ENCODE data around the gene PTPRM.

PTPRM gene

DNA sequence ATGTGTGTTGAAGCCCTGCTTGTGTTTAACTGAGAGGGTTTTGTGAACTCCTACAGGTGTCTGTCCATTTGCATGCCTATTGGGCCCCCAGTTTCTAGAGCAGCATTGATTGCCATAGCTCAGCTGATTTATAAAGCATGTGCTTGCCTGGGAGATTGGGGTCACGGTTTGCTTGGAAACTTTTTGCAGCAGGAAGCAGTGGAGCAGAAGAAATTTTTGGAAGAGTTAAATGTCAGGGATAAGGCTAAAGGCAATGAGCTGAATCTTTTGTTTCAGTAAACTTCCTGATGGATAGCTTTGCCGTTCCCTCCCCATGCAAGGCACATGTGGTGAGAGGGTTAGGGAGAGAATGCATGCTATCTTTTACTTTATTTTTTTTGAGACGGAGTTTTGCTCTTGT lies 102.2 kb downstream of the PTPRM start:
- no peak for TF ChIP-seq POLR2A (IDR thresholded peaks at IDR 0.05; ENCODE audit: low read depth, low read length)
- TF ChIP-seq TAF1 (IDR thresholded peaks at IDR 0.05; ENCODE audit: low read depth, low read length): no peak
- TF ChIP-seq SPI1 (IDR thresholded peaks at IDR 0.05; ENCODE audit: low read depth, low read length): no peak
- no peak for TF ChIP-seq PAX5 (IDR thresholded peaks at IDR 0.05; ENCODE audit: insufficient read depth, low read length, severe bottlenecking)
- no peak for TF ChIP-seq POU2F2 (IDR thresholded peaks at IDR 0.05; ENCODE audit: low read depth, low read length)
- TF ChIP-seq POLR2AphosphoS5 (IDR thresholded peaks at IDR 0.05; ENCODE audit: low read depth, low read length): no peak
- no peak for FAIRE-seq
- no peak for DNase-seq (ENCODE audit: insufficient read length, low spot score)

DNA sequence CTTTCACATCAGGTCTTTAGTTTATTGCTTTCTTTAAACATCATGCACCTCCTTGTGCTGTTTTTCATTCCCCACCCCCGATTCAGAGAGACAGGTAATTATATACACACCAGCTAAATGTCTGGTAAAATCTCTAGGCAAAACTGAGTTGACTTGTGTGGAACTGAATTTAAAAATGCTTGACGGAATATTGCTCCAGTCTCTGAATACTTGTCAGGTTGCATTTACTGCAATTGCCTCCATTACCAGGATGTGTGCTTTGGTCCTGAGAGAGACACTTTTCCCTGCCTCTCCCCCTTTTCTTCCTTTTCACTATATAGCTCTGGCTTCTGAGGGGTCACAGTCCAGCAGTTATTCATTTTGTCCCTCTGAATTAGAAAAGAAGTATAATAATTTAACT lies 104.0 kb downstream of the PTPRM start:
- DNase-seq (ENCODE audit: insufficient read length, low spot score) (no peak), FAIRE-seq (no peak)
- TF ChIP-seq POLR2AphosphoS5 (IDR thresholded peaks at IDR 0.05; ENCODE audit: low read depth, low read length): no peak
- no peak for TF ChIP-seq TAF1 (IDR thresholded peaks at IDR 0.05; ENCODE audit: low read depth, low read length)
- no peak for TF ChIP-seq POLR2A (IDR thresholded peaks at IDR 0.05; ENCODE audit: low read depth, low read length)
- no peak for TF ChIP-seq POU2F2 (IDR thresholded peaks at IDR 0.05; ENCODE audit: low read depth, low read length)
- TF ChIP-seq PAX5 (IDR thresholded peaks at IDR 0.05; ENCODE audit: insufficient read depth, low read length, severe bottlenecking): no peak
- no peak for TF ChIP-seq SPI1 (IDR thresholded peaks at IDR 0.05; ENCODE audit: low read depth, low read length)

GRCh38 chr18:7676253-7676873 lies 109.2 kb downstream of the PTPRM start:
- no peak for TF ChIP-seq POLR2A (IDR thresholded peaks at IDR 0.05; ENCODE audit: low read depth, low read length)
- no peak for TF ChIP-seq SPI1 (IDR thresholded peaks at IDR 0.05; ENCODE audit: low read depth, low read length)
- no peak for TF ChIP-seq PAX5 (IDR thresholded peaks at IDR 0.05; ENCODE audit: insufficient read depth, low read length, severe bottlenecking)
- TF ChIP-seq TAF1 (IDR thresholded peaks at IDR 0.05; ENCODE audit: low read depth, low read length): no peak
- no peak for TF ChIP-seq POU2F2 (IDR thresholded peaks at IDR 0.05; ENCODE audit: low read depth, low read length)
- TF ChIP-seq POLR2AphosphoS5 (IDR thresholded peaks at IDR 0.05; ENCODE audit: low read depth, low read length): no peak
- FAIRE-seq (no peak), DNase-seq (ENCODE audit: insufficient read length, low spot score) (no peak)

- DNase-seq (ENCODE audit: insufficient read length, low spot score) (no peak), FAIRE-seq (no peak)
- TF ChIP-seq POU2F2 (IDR thresholded peaks at IDR 0.05; ENCODE audit: low read depth, low read length) (no peak), PAX5 (IDR thresholded peaks at IDR 0.05; ENCODE audit: insufficient read depth, low read length, severe bottlenecking) (no peak), SPI1 (IDR thresholded peaks at IDR 0.05; ENCODE audit: low read depth, low read length) (no peak), POLR2A (IDR thresholded peaks at IDR 0.05; ENCODE audit: low read depth, low read length) (no peak), TAF1 (IDR thresholded peaks at IDR 0.05; ENCODE audit: low read depth, low read length) (no peak), POLR2AphosphoS5 (IDR thresholded peaks at IDR 0.05; ENCODE audit: low read depth, low read length) (no peak)
Measured at GRCh38 chr18:7677001-7677400, 109.9 kb downstream of the PTPRM start.

DNA sequence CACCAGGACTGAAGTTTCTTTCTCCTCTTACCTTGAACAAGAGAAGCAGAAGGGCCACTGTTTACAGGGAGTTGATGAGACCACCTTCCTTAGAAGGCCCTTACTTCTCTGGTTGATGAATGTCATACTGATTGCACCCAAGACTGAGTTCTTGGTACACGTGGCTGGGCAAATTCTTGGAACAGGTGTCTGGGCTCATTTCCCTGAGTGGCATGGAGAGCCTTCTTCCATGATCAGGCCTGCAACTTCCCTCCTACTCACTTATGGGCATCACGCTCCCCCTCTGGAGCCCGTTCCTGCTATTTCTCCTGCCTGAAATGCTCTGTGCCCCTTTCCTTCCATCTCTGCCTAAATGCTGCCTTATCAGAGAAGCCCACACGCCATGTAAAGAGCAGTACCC lies 110.3 kb downstream of the PTPRM start:
- FAIRE-seq: no peak
- TF ChIP-seq POU2F2 (IDR thresholded peaks at IDR 0.05; ENCODE audit: low read depth, low read length) (no peak), SPI1 (IDR thresholded peaks at IDR 0.05; ENCODE audit: low read depth, low read length) (no peak), PAX5 (IDR thresholded peaks at IDR 0.05; ENCODE audit: insufficient read depth, low read length, severe bottlenecking) (no peak), POLR2A (IDR thresholded peaks at IDR 0.05; ENCODE audit: low read depth, low read length) (no peak)
- DNase-seq (ENCODE audit: insufficient read length, low spot score): no peak

GRCh38 chr18:7678389-7678788 lies 111.3 kb downstream of the PTPRM start:
- DNase-seq (ENCODE audit: insufficient read length, low spot score) (no peak), FAIRE-seq (no peak)
- TF ChIP-seq POU2F2 (IDR thresholded peaks at IDR 0.05; ENCODE audit: low read depth, low read length) (no peak), POLR2A (IDR thresholded peaks at IDR 0.05; ENCODE audit: low read depth, low read length) (no peak), TAF1 (IDR thresholded peaks at IDR 0.05; ENCODE audit: low read depth, low read length) (no peak), PAX5 (IDR thresholded peaks at IDR 0.05; ENCODE audit: insufficient read depth, low read length, severe bottlenecking) (no peak), POLR2AphosphoS5 (IDR thresholded peaks at IDR 0.05; ENCODE audit: low read depth, low read length) (no peak), SPI1 (IDR thresholded peaks at IDR 0.05; ENCODE audit: low read depth, low read length) (no peak)

GRCh38 chr18:7678801-7679200 lies 111.7 kb downstream of the PTPRM start:
- DNase-seq (ENCODE audit: insufficient read length, low spot score): no peak
- no peak for TF ChIP-seq TAF1 (IDR thresholded peaks at IDR 0.05; ENCODE audit: low read depth, low read length)
- TF ChIP-seq PAX5 (IDR thresholded peaks at IDR 0.05; ENCODE audit: insufficient read depth, low read length, severe bottlenecking): no peak
- TF ChIP-seq POLR2AphosphoS5 (IDR thresholded peaks at IDR 0.05; ENCODE audit: low read depth, low read length): no peak
- TF ChIP-seq POU2F2 (IDR thresholded peaks at IDR 0.05; ENCODE audit: low read depth, low read length): no peak
- no peak for TF ChIP-seq POLR2A (IDR thresholded peaks at IDR 0.05; ENCODE audit: low read depth, low read length)
- no peak for TF ChIP-seq SPI1 (IDR thresholded peaks at IDR 0.05; ENCODE audit: low read depth, low read length)

DNA sequence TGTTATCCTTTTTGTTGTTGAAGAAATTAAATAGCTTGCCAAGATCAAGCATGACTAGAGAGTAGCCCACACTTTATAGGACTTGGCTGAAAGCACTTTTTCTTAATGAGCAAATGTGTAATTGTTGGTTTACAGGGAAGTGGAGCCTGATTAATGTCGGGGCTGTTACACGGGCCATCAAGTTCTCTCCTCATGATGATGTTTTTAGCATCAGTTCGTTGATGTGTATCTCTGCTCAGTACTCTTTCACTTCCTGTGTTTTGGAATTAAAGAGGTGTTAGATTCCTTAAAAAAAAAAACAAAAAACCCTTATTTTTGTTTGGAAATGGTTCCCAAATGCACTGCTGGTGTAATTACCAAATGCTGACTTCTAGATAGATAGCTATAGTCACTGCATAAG lies 114.2 kb downstream of the PTPRM start:
- no peak for FAIRE-seq
- no peak for TF ChIP-seq POLR2AphosphoS5 (IDR thresholded peaks at IDR 0.05; ENCODE audit: low read depth, low read length)
- no peak for TF ChIP-seq POLR2A (IDR thresholded peaks at IDR 0.05; ENCODE audit: low read depth, low read length)
- TF ChIP-seq TAF1 (IDR thresholded peaks at IDR 0.05; ENCODE audit: low read depth, low read length): no peak
- no peak for TF ChIP-seq SPI1 (IDR thresholded peaks at IDR 0.05; ENCODE audit: low read depth, low read length)
- no peak for TF ChIP-seq PAX5 (IDR thresholded peaks at IDR 0.05; ENCODE audit: insufficient read depth, low read length, severe bottlenecking)
- TF ChIP-seq POU2F2 (IDR thresholded peaks at IDR 0.05; ENCODE audit: low read depth, low read length): no peak

More at GRCh38 chr18:7678801-7679200, 111.7 kb downstream of the PTPRM start:
- no peak for FAIRE-seq

GRCh38 chr18:7682321-7682720 lies 115.2 kb downstream of the PTPRM start:
- TF ChIP-seq PAX5 (IDR thresholded peaks at IDR 0.05; ENCODE audit: insufficient read depth, low read length, severe bottlenecking): no peak
- no peak for TF ChIP-seq POLR2AphosphoS5 (IDR thresholded peaks at IDR 0.05; ENCODE audit: low read depth, low read length)
- TF ChIP-seq POLR2A (IDR thresholded peaks at IDR 0.05; ENCODE audit: low read depth, low read length): no peak
- no peak for TF ChIP-seq TAF1 (IDR thresholded peaks at IDR 0.05; ENCODE audit: low read depth, low read length)
- no peak for TF ChIP-seq POU2F2 (IDR thresholded peaks at IDR 0.05; ENCODE audit: low read depth, low read length)
- no peak for TF ChIP-seq SPI1 (IDR thresholded peaks at IDR 0.05; ENCODE audit: low read depth, low read length)
- DNase-seq (ENCODE audit: insufficient read length, low spot score): no peak
- no peak for FAIRE-seq

More for the DNA sequence above, 114.2 kb downstream of the PTPRM start:
- DNase-seq (ENCODE audit: insufficient read length, low spot score): no peak

DNA sequence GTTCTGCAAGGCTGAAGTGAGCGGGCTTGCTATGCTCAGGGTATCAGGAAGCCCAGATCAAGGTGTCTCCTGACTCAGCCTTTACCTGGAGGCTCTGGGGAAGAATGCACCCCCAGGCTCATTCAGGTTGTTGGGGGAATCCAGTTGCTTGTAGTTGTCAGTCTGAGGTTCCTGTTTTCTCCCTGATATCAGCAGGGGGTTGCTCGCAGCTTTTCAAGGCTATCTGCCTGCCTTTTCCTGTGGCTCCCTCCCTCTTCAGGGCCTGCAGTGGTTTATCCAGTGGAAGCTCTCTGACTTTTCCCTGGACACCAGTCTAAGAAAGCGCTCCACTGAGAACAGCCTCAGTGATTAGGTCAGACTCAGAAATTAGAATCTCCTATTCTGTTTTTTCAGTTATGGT lies 116.6 kb downstream of the PTPRM start:
- DNase-seq (ENCODE audit: insufficient read length, low spot score): no peak
- no peak for FAIRE-seq
- TF ChIP-seq POLR2A (IDR thresholded peaks at IDR 0.05; ENCODE audit: low read depth, low read length): no peak
- TF ChIP-seq POLR2AphosphoS5 (IDR thresholded peaks at IDR 0.05; ENCODE audit: low read depth, low read length): no peak
- TF ChIP-seq TAF1 (IDR thresholded peaks at IDR 0.05; ENCODE audit: low read depth, low read length): no peak
- no peak for TF ChIP-seq PAX5 (IDR thresholded peaks at IDR 0.05; ENCODE audit: insufficient read depth, low read length, severe bottlenecking)
- no peak for TF ChIP-seq POU2F2 (IDR thresholded peaks at IDR 0.05; ENCODE audit: low read depth, low read length)
- no peak for TF ChIP-seq SPI1 (IDR thresholded peaks at IDR 0.05; ENCODE audit: low read depth, low read length)

Data from GM12891 (cell line).